K562 (cell line): ENCODE measurements around the gene CYB5D1. TPM values are rescaled to one million over a fixed set of nuclear protein-coding genes. Genes with fewer than 3 reads are reported as not detected.

Experiments used
- ATAC-seq: fragments of 200-7000 bp; cut with Tn5 transposase; 3 replicates; pipeline ENCODE4 v1.9.1; 2020; ENCODE audit warnings: moderate library complexity
- BruUV-seq: library from RNA; stranded (reverse); fragments of 400-500 nt; replicated peaks from 2 replicates; lab custom pipeline; 2021; lab: Mats Ljungman, UMichigan
- CTCF ChIA-PET: fragments of 300-600 bp; formaldehyde crosslinking; extraction: SDS; loops from one replicate; lab custom pipeline; 2021; ENCODE audit warnings: low intra/inter-chr PET ratio; lab: Yijun Ruan, JAX
- POLR2A ChIA-PET: fragments of 300-600, 350-650 bp; sonication (Branson Sonifier 250); formaldehyde crosslinking; extraction: SDS; loops from one replicate; lab custom pipeline; 2021; ENCODE audit warnings: antibody characterized with exemption, inconsistent platforms; lab: Yijun Ruan, JAX
- DNase-seq, 4 experiments: peaks; one replicate each; pipeline versions ENCODE4 v3.0.0 to v3.0.0-alpha.2; 2011 to 2018; ENCODE audit warnings: low spot score in 3 of 4, mixed read lengths in 3 of 4; ENCODE audit errors: extremely low read depth in 1 of 4
- FAIRE-seq: peaks from 2 replicates; lab custom pipeline; 2011; peaks lifted over from hg19 to GRCh38; lab: Jason Lieb, UNC
- H2AFZ ChIP-seq: 2 replicates; pipeline ENCODE4 v1.6.0; 2011; ENCODE audit warnings: low read depth, low read length, control low read depth, inconsistent platforms
- H3K27ac ChIP-seq: fragments of 200-600 bp; 3 replicates; pipeline ENCODE4 v1.8.0; 2011; ENCODE audit warnings: low read depth, mild to moderate bottlenecking, control low read depth, inconsistent platforms, low read length, moderate library complexity, mixed read lengths; ENCODE audit errors: extremely low read depth
- H3K27me3 ChIP-seq, 2 experiments: fragments of 300-600 bp in 1 of 2; 2 replicates in 1 of 2; 3 replicates in 1 of 2; pipeline versions ENCODE4 v1.6.0 to v1.8.0; 2011; ENCODE audit warnings: inconsistent platforms in 2 of 2, low read length in 2 of 2, mild to moderate bottlenecking in 1 of 2, mixed read lengths in 1 of 2, moderate library complexity in 1 of 2; ENCODE audit not compliant: control insufficient read depth in 2 of 2, insufficient read depth in 2 of 2
- H3K36me3 ChIP-seq: fragments of 300-600 bp; 3 replicates; pipeline ENCODE4 v1.8.0; 2011; ENCODE audit warnings: mild to moderate bottlenecking, low read length, inconsistent platforms; ENCODE audit not compliant: control insufficient read depth, insufficient read depth
- H3K4me1 ChIP-seq, 2 experiments: fragments of 200-600 bp in 1 of 2; replicated peaks in 1 of 2; 2 replicates in 1 of 2; 3 replicates in 1 of 2; pipeline versions ENCODE4 v1.5.1 to v1.8.0; 2011; ENCODE audit warnings: inconsistent platforms in 2 of 2, low read length in 2 of 2, mild to moderate bottlenecking in 1 of 2, mixed read lengths in 1 of 2, moderate library complexity in 1 of 2; ENCODE audit not compliant: control insufficient read depth in 2 of 2, insufficient read depth in 2 of 2
- H3K4me2 ChIP-seq: 2 replicates; pipeline ENCODE4 v1.6.1; 2011; ENCODE audit warnings: low read length, control low read depth, inconsistent platforms, mixed read lengths; ENCODE audit not compliant: insufficient read depth
- H3K4me3 ChIP-seq: fragments of 200-600 bp; sonication (generic), shearing (Covaris generic); 2 replicates; pipeline ENCODE4 v1.5.1; 2016; ENCODE audit warnings: control low read depth, inconsistent platforms
- H3K79me2 ChIP-seq: fragments of 200-600 bp; 3 replicates; pipeline ENCODE4 v1.8.0; 2011; ENCODE audit warnings: low read length, inconsistent platforms; ENCODE audit not compliant: control insufficient read depth, insufficient read depth
- H3K9ac ChIP-seq, 2 experiments: 2 replicates each; pipeline versions ENCODE4 v1.6.0 to v1.6.1; 2011; ENCODE audit warnings: low read depth in 2 of 2, low read length in 2 of 2, control low read depth in 1 of 2, inconsistent platforms in 1 of 2, mild to moderate bottlenecking in 1 of 2, mixed read lengths in 1 of 2; ENCODE audit not compliant: insufficient read depth in 1 of 2
- H3K9me1 ChIP-seq: one replicate; pipeline ENCODE4 v1.6.0; 2011; ENCODE audit warnings: inconsistent platforms, mild to moderate bottlenecking, low read length, moderate library complexity; ENCODE audit not compliant: control insufficient read depth, insufficient read depth
- H3K9me3 ChIP-seq: replicated peaks from 2 replicates; pipeline ENCODE4 v1.5.1; 2011; ENCODE audit warnings: low read depth, low read length, inconsistent platforms; ENCODE audit not compliant: control insufficient read depth, insufficient read depth
- H4K20me1 ChIP-seq: replicated peaks from 2 replicates; pipeline ENCODE4 v1.6.1; 2011; ENCODE audit warnings: low read length, inconsistent platforms, mixed read lengths; ENCODE audit not compliant: control insufficient read depth, insufficient read depth
- ATF1 ChIP-seq, 2 experiments: fragments of 450-650 bp in 1 of 2; IDR thresholded peaks; 2 replicates each; pipeline ENCODE4 v1.6.1; 2016; ENCODE audit warnings: missing compliant biosample characterization in 1 of 2, missing genetic modification characterization in 1 of 2
- CBFB ChIP-seq: sonication (generic); formaldehyde crosslinking; IDR thresholded peaks from 2 replicates; pipeline ENCODE4 v1.4.0; 2020; ENCODE audit warnings: mild to moderate bottlenecking, missing genetic modification reagents
- EGR1 ChIP-seq: fragments of 450-650 bp; conservative IDR thresholded peaks from 2 replicates; pipeline ENCODE4 v1.6.1; 2017; ENCODE audit warnings: mild to moderate bottlenecking
- JUNB ChIP-seq: fragments of 450-650 bp; formaldehyde crosslinking; conservative IDR thresholded peaks from 2 replicates; pipeline ENCODE4 v1.4.0; 2020; ENCODE audit warnings: mild to moderate bottlenecking
- NR1H2 ChIP-seq: sonication (generic); formaldehyde crosslinking; IDR thresholded peaks from 2 replicates; pipeline ENCODE4 v1.4.0; 2020; ENCODE audit warnings: mild to moderate bottlenecking, missing genetic modification reagents
- NRF1 ChIP-seq, 2 experiments: fragments of 450-650 bp; IDR thresholded peaks in 1 of 2; conservative IDR thresholded peaks in 1 of 2; 2 replicates each; pipeline ENCODE4 v1.6.1; 2014; ENCODE audit warnings: mild to moderate bottlenecking in 2 of 2
- ZBTB17 ChIP-seq: fragments of 450-650 bp; formaldehyde crosslinking; IDR thresholded peaks from 2 replicates; pipeline ENCODE4 v1.4.0; 2020; ENCODE audit warnings: mild to moderate bottlenecking
- ZNF324 ChIP-seq: fragments of 250-450 bp; sonication (Bioruptor Pico); IDR thresholded peaks from 2 replicates; pipeline ENCODE4 v1.4.0; 2020; ENCODE audit warnings: mild to moderate bottlenecking
- ZNF561 ChIP-seq: fragments of 450-650 bp; formaldehyde crosslinking; conservative IDR thresholded peaks from 2 replicates; pipeline ENCODE4 v1.4.0; 2020; ENCODE audit warnings: mild to moderate bottlenecking, moderate library complexity
- WGBS: fragments of 100-300 bp; shearing (Covaris generic); methylation state at CpG from one replicate; pipeline ENCODE4 v1.1.6; 2016; ENCODE audit warnings: low coverage, mixed read lengths; ENCODE audit not compliant: insufficient coverage; ENCODE audit errors: missing lambda C conversion rate; 5-methylcytosine and 5-hydroxymethylcytosine counted together
- in situ Hi-C: fragments of 300-500 bp; cut with MboI; formaldehyde crosslinking; loops from 4 replicates; pipeline ENCODE4 v1.15.0; 2018; ENCODE audit warnings: inconsistent platforms, mixed read lengths
- intact Hi-C: fragments of 100-400 bp; cut with micrococcal nuclease; formaldehyde crosslinking; loops from 2 replicates; pipeline ENCODE4 v1.14.2; 2022
- polyA plus RNA-seq, 8 experiments: library from polyadenylated mRNA; depleted of rRNA in 4 of 8; stranded (reverse) in 5 of 8; unstranded in 3 of 8; fragments of >200 nt; fragmentation: Nextera tagmentation in 2 of 8; fragmentation: Illumina TruSeq in 1 of 8; extraction: Ambion mirVana in 2 of 8; extraction: Trizol in 1 of 8; gene quantifications; 2 replicates each; pipeline versions ENCODE4 v1.2.1 to v1.2.3, GENCODE V29; 2011 to 2014; ENCODE audit warnings: inconsistent platforms in 1 of 8, missing spikeins in 1 of 8
- total RNA-seq, 7 experiments: library from RNA; depleted of rRNA in 6 of 7; stranded (reverse); fragments of >200 nt in 6 of 7; fragmentation: Illumina TruSeq in 2 of 7; extraction: Trizol in 2 of 7; gene quantifications; 2 replicates each; pipeline versions ENCODE4 v1.2.1 to v1.2.3, GENCODE V29; 2011 to 2021; ENCODE audit warnings: low replicate concordance in 1 of 7
- TF ChIP-seq, protein P1 (sequence below): fragments of 200-800 bp; sonication (Bioruptor generic); IDR thresholded peaks from 2 replicates; pipeline ENCODE4 v1.6.1; 2016; ENCODE audit warnings: missing genetic modification characterization, missing compliant biosample characterization

Gene CYB5D1
- total and polyA plus RNA-seq, 9 of the 15 experiments (the other 6 are each of a cell fraction or from before 2014, with no cell fraction given): 2.4 to 7.9 (median 5.7) TPM

DNA sequence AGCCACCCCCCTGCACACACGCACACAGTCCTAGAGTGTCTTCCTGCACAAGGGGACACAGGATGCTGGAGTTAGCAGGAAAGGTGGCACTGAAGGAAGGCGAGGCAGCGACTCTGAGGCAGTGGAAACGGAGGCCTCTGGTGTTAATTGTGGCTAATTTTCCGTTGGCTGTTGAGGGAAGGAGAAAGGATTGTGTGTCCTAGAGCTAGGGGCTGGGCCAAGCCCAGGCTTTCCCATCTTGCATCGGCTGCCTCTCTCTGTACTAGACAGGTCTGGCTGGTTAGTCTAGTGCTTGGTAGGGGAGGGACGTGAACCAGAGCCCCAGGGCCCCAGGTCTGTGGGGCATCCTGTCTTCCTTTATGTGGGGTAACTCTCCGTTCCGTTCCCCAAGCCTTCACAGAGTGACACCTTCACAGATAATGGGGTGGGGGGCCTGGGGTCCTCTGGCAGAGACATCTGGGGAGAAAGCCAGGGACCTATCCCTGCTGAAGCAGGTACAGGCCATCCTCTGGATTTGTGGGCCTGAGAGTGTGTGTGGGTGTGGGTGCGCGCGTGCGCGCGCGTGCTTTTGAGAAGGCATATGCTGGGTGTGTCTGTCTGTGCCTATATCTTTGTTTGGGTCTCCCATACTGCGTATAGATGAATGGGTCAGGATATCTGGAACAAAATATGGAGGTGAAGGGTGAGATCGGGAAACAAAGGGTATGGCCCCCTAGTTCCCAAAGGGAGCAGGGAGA, 30.5 kb downstream of the CYB5D1 start, which contains the start of gene CHD3:
Gene CHD3, plus strand, starts transcription at position 606 of the 737 bp plus-strand sequence. CDS start 212 bp downstream, outside the sequence.
- DNase-seq (peak in 1 of 4 experiments; percentile 31), ATAC-seq (no peak; the same call in 2 of the 3 replicates), FAIRE-seq (peak; percentile 19)
- Histone ChIP-seq H3K4me1 (peaks cover 17 to 31% of the 10 kb centered on the region in 2 experiments; a peak in 4 of 5 replicates), H3K36me3 (peaks cover 18% of the 10 kb centered on the region; the same call in 1 of the 3 replicates), H3K79me2 (peaks cover 48% of the 10 kb centered on the region), H2AFZ (peak within 1 kb of the TSS; percentile 51), H3K9ac (peak within 1 kb of the TSS; percentile 56 to 87), H3K27me3 (no peaks in the 10 kb centered on the region), H3K4me3 (peak within 1 kb of the TSS; percentile 66), H3K4me2 (peak within 1 kb of the TSS; percentile 92), H3K27ac (peak within 1 kb of the TSS; percentile 66; the same call in 2 of the 3 replicates), H4K20me1 (no peaks in the 10 kb centered on the region; the same call in 1 of the 2 replicates), H3K9me3 (no peaks in the 10 kb centered on the region), H3K9me1 (peaks cover 3% of the 10 kb centered on the region)
- WGBS: 53% methylated on average over 14 of the region's 18 CpGs
- BruUV-seq: no TSS peak
- intact Hi-C loops: no loop called here
- CTCF ChIA-PET: no interaction called here
- in situ Hi-C loops: no loop called here
- POLR2A ChIA-PET: interaction anchor here (0.6 kb wide), 1 partner anchor 24 kb away, joined by 4 read pairs; no protein-coding TSS in a partner anchor
- TF ChIP-seq EGR1: peak; percentile 43
- TF ChIP-seq JUNB (CRISPR knock-in tag): no peak
- TF ChIP-seq ZBTB17 (CRISPR knock-in tag): 0 out of 2 replicates have a peak, but pooled peaks have one; percentile 4
- TF ChIP-seq, protein P1, sequence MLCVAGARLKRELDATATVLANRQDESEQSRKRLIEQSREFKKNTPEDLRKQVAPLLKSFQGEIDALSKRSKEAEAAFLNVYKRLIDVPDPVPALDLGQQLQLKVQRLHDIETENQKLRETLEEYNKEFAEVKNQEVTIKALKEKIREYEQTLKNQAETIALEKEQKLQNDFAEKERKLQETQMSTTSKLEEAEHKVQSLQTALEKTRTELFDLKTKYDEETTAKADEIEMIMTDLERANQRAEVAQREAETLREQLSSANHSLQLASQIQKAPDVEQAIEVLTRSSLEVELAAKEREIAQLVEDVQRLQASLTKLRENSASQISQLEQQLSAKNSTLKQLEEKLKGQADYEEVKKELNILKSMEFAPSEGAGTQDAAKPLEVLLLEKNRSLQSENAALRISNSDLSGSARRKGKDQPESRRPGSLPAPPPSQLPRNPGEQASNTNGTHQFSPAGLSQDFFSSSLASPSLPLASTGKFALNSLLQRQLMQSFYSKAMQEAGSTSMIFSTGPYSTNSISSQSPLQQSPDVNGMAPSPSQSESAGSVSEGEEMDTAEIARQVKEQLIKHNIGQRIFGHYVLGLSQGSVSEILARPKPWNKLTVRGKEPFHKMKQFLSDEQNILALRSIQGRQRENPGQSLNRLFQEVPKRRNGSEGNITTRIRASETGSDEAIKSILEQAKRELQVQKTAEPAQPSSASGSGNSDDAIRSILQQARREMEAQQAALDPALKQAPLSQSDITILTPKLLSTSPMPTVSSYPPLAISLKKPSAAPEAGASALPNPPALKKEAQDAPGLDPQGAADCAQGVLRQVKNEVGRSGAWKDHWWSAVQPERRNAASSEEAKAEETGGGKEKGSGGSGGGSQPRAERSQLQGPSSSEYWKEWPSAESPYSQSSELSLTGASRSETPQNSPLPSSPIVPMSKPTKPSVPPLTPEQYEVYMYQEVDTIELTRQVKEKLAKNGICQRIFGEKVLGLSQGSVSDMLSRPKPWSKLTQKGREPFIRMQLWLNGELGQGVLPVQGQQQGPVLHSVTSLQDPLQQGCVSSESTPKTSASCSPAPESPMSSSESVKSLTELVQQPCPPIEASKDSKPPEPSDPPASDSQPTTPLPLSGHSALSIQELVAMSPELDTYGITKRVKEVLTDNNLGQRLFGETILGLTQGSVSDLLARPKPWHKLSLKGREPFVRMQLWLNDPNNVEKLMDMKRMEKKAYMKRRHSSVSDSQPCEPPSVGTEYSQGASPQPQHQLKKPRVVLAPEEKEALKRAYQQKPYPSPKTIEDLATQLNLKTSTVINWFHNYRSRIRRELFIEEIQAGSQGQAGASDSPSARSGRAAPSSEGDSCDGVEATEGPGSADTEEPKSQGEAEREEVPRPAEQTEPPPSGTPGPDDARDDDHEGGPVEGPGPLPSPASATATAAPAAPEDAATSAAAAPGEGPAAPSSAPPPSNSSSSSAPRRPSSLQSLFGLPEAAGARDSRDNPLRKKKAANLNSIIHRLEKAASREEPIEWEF: no peak
- no peak for TF ChIP-seq ATF1 (CRISPR knock-in tag; IDR thresholded peaks at IDR 0.05)
- TF ChIP-seq ATF1 (tag; IDR thresholded peaks at IDR 0.05): no peak
- peak; percentile 79 to 81 for TF ChIP-seq NRF1 (conservative IDR thresholded peaks at IDR 0.05 in 1 of 2, IDR thresholded peaks at IDR 0.05 in 1 of 2)
- no peak for TF ChIP-seq NR1H2
- no peak for TF ChIP-seq ZNF324 (CRISPR knock-in tag)
- peak; percentile 8; the same call in 1 of the 2 replicates for TF ChIP-seq CBFB (CRISPR knock-in tag)
- no peak for TF ChIP-seq ZNF561 (CRISPR knock-in tag)
